Fibroblast of lung (primary cell): Measurements from ENCODE around the gene PFDN2. TPM values are rescaled to one million over a fixed set of nuclear protein-coding genes. Genes with fewer than 3 reads are reported as not detected.

Experiments
- DNase-seq, 2 donors: peaks; one replicate each; pipeline versions ENCODE4 v3.0.0 to v3.0.0-alpha.2; 2010; ENCODE audit warnings: low read depth in 2 of 2
- H2AFZ ChIP-seq: 2 replicates; pipeline ENCODE4 v1.5.1; 2012; ENCODE audit warnings: low read length, control low read depth, inconsistent platforms
- H3K27ac ChIP-seq: 2 replicates; pipeline ENCODE4 v1.5.1; 2011; ENCODE audit warnings: low read length, control low read depth; ENCODE audit not compliant: insufficient read depth
- H3K27me3 ChIP-seq: 2 replicates; pipeline ENCODE4 v1.5.1; 2011; ENCODE audit warnings: mild to moderate bottlenecking, low read length; ENCODE audit not compliant: control insufficient read depth, insufficient read depth
- H3K36me3 ChIP-seq: 2 replicates; pipeline ENCODE4 v1.5.1; 2011; ENCODE audit warnings: low read length; ENCODE audit not compliant: control insufficient read depth, insufficient read depth
- H3K4me1 ChIP-seq: 2 replicates; pipeline ENCODE4 v1.5.1; 2011; ENCODE audit warnings: low read length; ENCODE audit not compliant: control insufficient read depth, insufficient read depth; ENCODE audit errors: extremely low read depth
- H3K4me2 ChIP-seq: 2 replicates; pipeline ENCODE4 v1.5.1; 2011; ENCODE audit warnings: low read length, control low read depth; ENCODE audit not compliant: insufficient read depth; ENCODE audit errors: extremely low read depth
- H3K4me3 ChIP-seq, 4 experiments: fragments of 200-600 bp in 1 of 4; sonication (generic) in 1 of 4; replicated peaks in 1 of 4; 2 replicates each; pipeline ENCODE4 v1.5.1; 2011 to 2016; ENCODE audit warnings: low read length in 4 of 4, low read depth in 3 of 4, mild to moderate bottlenecking in 3 of 4, control low read depth in 2 of 4, inconsistent platforms in 1 of 4, mixed read lengths in 1 of 4; ENCODE audit not compliant: insufficient read depth in 1 of 4; ENCODE audit errors: control extremely low read depth in 1 of 4
- H3K79me2 ChIP-seq: 2 replicates; pipeline ENCODE4 v1.5.1; 2012; ENCODE audit warnings: mild to moderate bottlenecking, low read length, inconsistent platforms; ENCODE audit not compliant: control insufficient read depth, insufficient read depth
- H3K9ac ChIP-seq: 2 replicates; pipeline ENCODE4 v1.5.1; 2011; ENCODE audit warnings: mild to moderate bottlenecking, low read length, control low read depth; ENCODE audit not compliant: insufficient read depth
- H3K9me3 ChIP-seq: 2 replicates; pipeline ENCODE4 v1.5.1; 2012; ENCODE audit warnings: low read depth, low read length; ENCODE audit not compliant: control insufficient read depth, insufficient read depth
- H4K20me1 ChIP-seq: 2 replicates; pipeline ENCODE4 v1.5.1; 2011; ENCODE audit warnings: low read length; ENCODE audit not compliant: control insufficient read depth, insufficient read depth; ENCODE audit errors: extremely low read depth
- EZH2 ChIP-seq: IDR thresholded peaks from 2 replicates; pipeline ENCODE4 v1.5.1; 2012; ENCODE audit warnings: low read length, control low read depth, mild to moderate bottlenecking; ENCODE audit errors: missing control alignments
- polyA plus RNA-seq, 2 donors: library from polyadenylated mRNA; depleted of rRNA in 1 of 2; stranded (reverse) in 1 of 2; unstranded in 1 of 2; fragments of >200 nt; gene quantifications; 2 replicates each; pipeline ENCODE4 v1.2.1, GENCODE V29; 2011 to 2012; ENCODE audit warnings: missing spikeins in 1 of 2
- total RNA-seq: library from RNA; depleted of rRNA; stranded (reverse); fragments of >200 nt; gene quantifications from 2 replicates; pipeline ENCODE4 v1.2.1, GENCODE V29; 2014
- TF ChIP-seq, protein P1 (sequence below), 2 donors: IDR thresholded peaks in 1 of 2; conservative IDR thresholded peaks in 1 of 2; 1 replicate in 1 of 2; 2 replicates in 1 of 2; pipeline ENCODE4 v1.5.1; 2011 to 2012; ENCODE audit warnings: low read length in 2 of 2, control low read depth in 1 of 2, inconsistent platforms in 1 of 2, low read depth in 1 of 2, mild to moderate bottlenecking in 1 of 2

Gene PFDN2
- total and polyA plus RNA-seq, 2 donors (not counting 1 experiment from before 2014, with no cell fraction given), result 39.6 to 145 TPM

DNA sequence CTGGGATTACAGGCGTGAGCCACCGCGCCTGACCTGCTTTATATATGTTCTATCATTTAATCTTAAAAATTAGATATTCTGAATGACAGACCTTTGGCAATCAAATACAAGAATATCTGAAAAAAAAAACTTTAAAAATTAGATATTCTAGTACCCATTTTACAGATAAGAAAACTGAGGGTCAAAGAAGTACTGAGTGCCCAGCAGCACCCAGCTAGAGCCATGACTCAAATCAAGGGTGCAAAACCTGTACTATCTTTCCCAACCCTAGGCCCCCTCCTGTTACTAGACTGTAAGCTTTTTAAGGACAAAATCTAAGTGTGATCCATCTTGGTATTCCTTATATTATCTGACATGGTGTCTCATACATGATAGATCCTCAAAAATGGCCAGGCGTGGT, 56.4 kb downstream of the PFDN2 start:
- no peak overlapping the region for H3K4me2 ChIP-seq
- TF ChIP-seq, protein P1, sequence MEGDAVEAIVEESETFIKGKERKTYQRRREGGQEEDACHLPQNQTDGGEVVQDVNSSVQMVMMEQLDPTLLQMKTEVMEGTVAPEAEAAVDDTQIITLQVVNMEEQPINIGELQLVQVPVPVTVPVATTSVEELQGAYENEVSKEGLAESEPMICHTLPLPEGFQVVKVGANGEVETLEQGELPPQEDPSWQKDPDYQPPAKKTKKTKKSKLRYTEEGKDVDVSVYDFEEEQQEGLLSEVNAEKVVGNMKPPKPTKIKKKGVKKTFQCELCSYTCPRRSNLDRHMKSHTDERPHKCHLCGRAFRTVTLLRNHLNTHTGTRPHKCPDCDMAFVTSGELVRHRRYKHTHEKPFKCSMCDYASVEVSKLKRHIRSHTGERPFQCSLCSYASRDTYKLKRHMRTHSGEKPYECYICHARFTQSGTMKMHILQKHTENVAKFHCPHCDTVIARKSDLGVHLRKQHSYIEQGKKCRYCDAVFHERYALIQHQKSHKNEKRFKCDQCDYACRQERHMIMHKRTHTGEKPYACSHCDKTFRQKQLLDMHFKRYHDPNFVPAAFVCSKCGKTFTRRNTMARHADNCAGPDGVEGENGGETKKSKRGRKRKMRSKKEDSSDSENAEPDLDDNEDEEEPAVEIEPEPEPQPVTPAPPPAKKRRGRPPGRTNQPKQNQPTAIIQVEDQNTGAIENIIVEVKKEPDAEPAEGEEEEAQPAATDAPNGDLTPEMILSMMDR (conservative IDR thresholded peaks at IDR 0.05 in 1 of 2, IDR thresholded peaks at IDR 0.05 in 1 of 2; ENCODE audit: low read depth in 1 of 2, low read length in 2 of 2), result no peak
- TF ChIP-seq EZH2, result no peak
- no peaks in the 10 kb centered on the region for H3K79me2 ChIP-seq
- no peak overlapping the region for H3K27ac ChIP-seq
- no peaks in the 10 kb centered on the region for H3K36me3 ChIP-seq
- no peaks in the 10 kb centered on the region for H3K4me1 ChIP-seq
- no peaks in the 10 kb centered on the region for H3K9me3 ChIP-seq
- no peaks in the 10 kb centered on the region for H3K27me3 ChIP-seq
- DNase-seq, result no peak
- H3K9ac ChIP-seq, result no peak overlapping the region
- H2AFZ ChIP-seq, result no peak overlapping the region
- H3K4me3 ChIP-seq, result no peak overlapping the region
- H4K20me1 ChIP-seq, result no peaks in the 10 kb centered on the region

DNA sequence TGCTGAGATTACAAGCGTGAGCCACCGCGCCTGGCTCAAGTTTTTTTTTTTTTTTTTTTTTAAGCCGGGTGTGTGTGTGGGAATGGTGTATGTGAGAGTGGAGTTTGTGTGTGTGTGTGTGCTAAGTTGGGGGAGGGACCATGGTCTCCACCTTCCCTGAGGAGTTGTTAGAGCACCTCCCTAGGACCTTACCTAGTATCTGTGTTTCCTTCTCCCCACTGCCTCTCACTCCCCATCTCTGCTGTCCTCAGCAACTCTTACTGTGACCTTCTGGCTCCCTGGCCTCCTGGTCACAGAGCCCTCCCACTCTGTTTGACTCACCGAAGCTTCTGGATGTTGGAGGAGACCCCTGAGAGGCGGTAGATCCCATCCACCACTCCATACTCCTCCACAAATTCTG, 58.5 kb downstream of the PFDN2 start:
- no peak for DNase-seq
- Histone ChIP-seq H3K4me3 (no peak overlapping the region), H3K79me2 (no peaks in the 10 kb centered on the region), H3K36me3 (no peaks in the 10 kb centered on the region), H4K20me1 (no peaks in the 10 kb centered on the region), H3K9me3 (no peaks in the 10 kb centered on the region), H3K9ac (no peak overlapping the region), H2AFZ (no peak overlapping the region), H3K27me3 (no peaks in the 10 kb centered on the region), H3K4me2 (no peak overlapping the region), H3K4me1 (no peaks in the 10 kb centered on the region), H3K27ac (no peak overlapping the region)
- TF ChIP-seq, protein P1 (conservative IDR thresholded peaks at IDR 0.05 in 1 of 2, IDR thresholded peaks at IDR 0.05 in 1 of 2; ENCODE audit: low read depth in 1 of 2, low read length in 2 of 2), result no peak
- TF ChIP-seq EZH2, result no peak

GRCh38 chr1:161054805-161055204, 63.0 kb downstream of the PFDN2 start:
- H3K4me1 ChIP-seq, result no peaks in the 10 kb centered on the region
- TF ChIP-seq, protein P1 (conservative IDR thresholded peaks at IDR 0.05 in 1 of 2, IDR thresholded peaks at IDR 0.05 in 1 of 2; ENCODE audit: low read depth in 1 of 2, low read length in 2 of 2), result no peak
- TF ChIP-seq EZH2, result no peak
- H3K27ac ChIP-seq, result no peak overlapping the region

More at GRCh38 chr1:161054805-161055204, 63.0 kb downstream of the PFDN2 start:
- Histone ChIP-seq H2AFZ (no peak overlapping the region), H3K9ac (no peak overlapping the region), H3K27me3 (no peaks in the 10 kb centered on the region), H3K9me3 (no peaks in the 10 kb centered on the region), H3K36me3 (no peaks in the 10 kb centered on the region), H3K4me2 (no peak overlapping the region), H3K79me2 (no peaks in the 10 kb centered on the region), H4K20me1 (no peaks in the 10 kb centered on the region), H3K4me3 (no peak overlapping the region)
- no peak for DNase-seq
